HG02623 (cell line): ENCODE measurements around the gene NMBR.
"Not testable (repeated sequence)": the region's sequence is repeated elsewhere in the genome, so short reads cannot be mapped to it uniquely, and the experiment has no call there.

Source experiments
- ATAC-seq: cut with Tn5 transposase; IDR thresholded peaks from one replicate; pipeline ENCODE4 v1.9.1; 2021; ENCODE audit warnings: moderate library complexity; ENCODE audit not compliant: unreplicated experiment

The NMBR gene

GRCh38 chr6:142062861-142063260, 84.1 kb downstream of the NMBR start:
- not testable (repeated sequence) for ATAC-seq

GRCh38 chr6:142058551-142059290, 88.2 kb downstream of the NMBR start:
- ATAC-seq = no peak

- ATAC-seq = peak; percentile 82
Observed at GRCh38 chr6:142055219-142055618, 91.7 kb downstream of the NMBR start.

- no peak for ATAC-seq
Observed at GRCh38 chr6:142051404-142051803, 95.5 kb downstream of the NMBR start.

- no peak for ATAC-seq
Observed at GRCh38 chr6:142048593-142048980, 98.3 kb downstream of the NMBR start.

GRCh38 chr6:142047934-142048592, 98.9 kb downstream of the NMBR start:
- no peak for ATAC-seq

- no peak for ATAC-seq
Observed at GRCh38 chr6:142045380-142046278, 101.3 kb downstream of the NMBR start.

- no peak for ATAC-seq
Observed at GRCh38 chr6:142035890-142036289, 111.0 kb downstream of the NMBR start.

- no peak for ATAC-seq
Observed at GRCh38 chr6:142031035-142031434, 115.9 kb downstream of the NMBR start.

- ATAC-seq = peak; percentile 65
Observed at GRCh38 chr6:142030115-142030619, 116.8 kb downstream of the NMBR start.

GRCh38 chr6:142028527-142028926, 118.4 kb downstream of the NMBR start:
- no peak for ATAC-seq

- not testable (repeated sequence) for ATAC-seq
Observed at GRCh38 chr6:142027804-142028203, 119.1 kb downstream of the NMBR start.

- ATAC-seq = no peak
Observed at GRCh38 chr6:142027074-142027473, 119.8 kb downstream of the NMBR start.

GRCh38 chr6:142026471-142026870, 120.5 kb downstream of the NMBR start:
- no peak for ATAC-seq
